ENCODE results near the gene PRKCE. TPM values are rescaled to one million over a fixed set of nuclear protein-coding genes. Genes with fewer than 3 reads are reported as not detected.

The PRKCE gene
- total and polyA plus RNA-seq, 2 donors (not counting 1 experiment from before 2014, with no cell fraction given) = 14.1 to 19.0 TPM

DNA sequence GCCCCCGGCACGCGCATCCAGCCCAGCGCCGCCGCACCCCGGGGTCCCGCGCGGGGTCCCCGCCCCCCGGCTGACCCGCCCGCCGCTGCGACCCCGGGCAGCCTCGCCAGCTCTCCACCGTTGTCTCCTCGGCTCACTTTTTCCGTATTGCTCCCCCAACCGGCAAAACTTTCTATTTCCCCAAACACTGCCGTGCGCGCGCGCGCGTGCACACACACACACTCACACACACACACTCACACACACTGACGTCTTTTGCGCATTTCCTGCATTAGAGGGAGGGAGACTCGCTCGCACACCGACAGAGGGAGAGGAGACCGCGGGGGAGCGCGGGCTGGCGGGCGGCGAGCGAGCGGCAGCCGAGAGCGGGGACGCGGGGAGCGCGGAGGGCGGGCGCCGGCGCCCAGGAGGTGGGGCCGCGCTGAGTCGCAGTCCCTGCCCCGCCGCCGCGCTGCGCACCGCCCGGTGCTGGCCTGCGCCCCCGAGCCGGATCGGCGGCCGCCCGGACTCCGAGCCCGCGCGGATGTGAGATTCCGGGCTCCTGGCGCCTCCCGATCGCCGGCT, 542 bp upstream of the PRKCE start:
- peak overlapping the region; percentile 75 for H3K27ac ChIP-seq (ENCODE audit: insufficient read depth, low read length)
- H3K4me1 ChIP-seq (ENCODE audit: control insufficient read depth, extremely low read depth, insufficient read depth, low read length) = peaks cover 5% of the 10 kb centered on the region
- H3K79me2 ChIP-seq (ENCODE audit: control insufficient read depth, insufficient read depth, low read length) = peaks cover 32% of the 10 kb centered on the region
- peak; percentile 98 for DNase-seq (ENCODE audit: low read depth in 2 of 2)
- no peak overlapping the region for H3K4me2 ChIP-seq (ENCODE audit: extremely low read depth, insufficient read depth, low read length)
- H3K36me3 ChIP-seq (ENCODE audit: control insufficient read depth, insufficient read depth, low read length) = no peaks in the 10 kb centered on the region
- H3K9me3 ChIP-seq (ENCODE audit: control insufficient read depth, insufficient read depth, low read depth, low read length) = no peaks in the 10 kb centered on the region
- TF ChIP-seq, protein P1, sequence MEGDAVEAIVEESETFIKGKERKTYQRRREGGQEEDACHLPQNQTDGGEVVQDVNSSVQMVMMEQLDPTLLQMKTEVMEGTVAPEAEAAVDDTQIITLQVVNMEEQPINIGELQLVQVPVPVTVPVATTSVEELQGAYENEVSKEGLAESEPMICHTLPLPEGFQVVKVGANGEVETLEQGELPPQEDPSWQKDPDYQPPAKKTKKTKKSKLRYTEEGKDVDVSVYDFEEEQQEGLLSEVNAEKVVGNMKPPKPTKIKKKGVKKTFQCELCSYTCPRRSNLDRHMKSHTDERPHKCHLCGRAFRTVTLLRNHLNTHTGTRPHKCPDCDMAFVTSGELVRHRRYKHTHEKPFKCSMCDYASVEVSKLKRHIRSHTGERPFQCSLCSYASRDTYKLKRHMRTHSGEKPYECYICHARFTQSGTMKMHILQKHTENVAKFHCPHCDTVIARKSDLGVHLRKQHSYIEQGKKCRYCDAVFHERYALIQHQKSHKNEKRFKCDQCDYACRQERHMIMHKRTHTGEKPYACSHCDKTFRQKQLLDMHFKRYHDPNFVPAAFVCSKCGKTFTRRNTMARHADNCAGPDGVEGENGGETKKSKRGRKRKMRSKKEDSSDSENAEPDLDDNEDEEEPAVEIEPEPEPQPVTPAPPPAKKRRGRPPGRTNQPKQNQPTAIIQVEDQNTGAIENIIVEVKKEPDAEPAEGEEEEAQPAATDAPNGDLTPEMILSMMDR (conservative IDR thresholded peaks at IDR 0.05 in 1 of 2, IDR thresholded peaks at IDR 0.05 in 1 of 2; ENCODE audit: low read depth in 1 of 2, low read length in 2 of 2) = peak; percentile 36 to 38
- TF ChIP-seq EZH2 (IDR thresholded peaks at IDR 0.05; ENCODE audit: low read length, missing control alignments) = no peak
- H2AFZ ChIP-seq (ENCODE audit: low read length) = no peak overlapping the region
- no peaks in the 10 kb centered on the region for H3K27me3 ChIP-seq (ENCODE audit: control insufficient read depth, insufficient read depth, low read length)
- peak overlapping the region; percentile 79 to 92 (median 87) for H3K4me3 ChIP-seq (replicated peaks in 1 of 4; ENCODE audit: control extremely low read depth in 1 of 4, insufficient read depth in 1 of 4, low read depth in 3 of 4, low read length in 4 of 4)
- H3K9ac ChIP-seq (ENCODE audit: insufficient read depth, low read length) = peak overlapping the region; percentile 75
- H4K20me1 ChIP-seq (ENCODE audit: control insufficient read depth, extremely low read depth, insufficient read depth, low read length) = no peaks in the 10 kb centered on the region

DNA sequence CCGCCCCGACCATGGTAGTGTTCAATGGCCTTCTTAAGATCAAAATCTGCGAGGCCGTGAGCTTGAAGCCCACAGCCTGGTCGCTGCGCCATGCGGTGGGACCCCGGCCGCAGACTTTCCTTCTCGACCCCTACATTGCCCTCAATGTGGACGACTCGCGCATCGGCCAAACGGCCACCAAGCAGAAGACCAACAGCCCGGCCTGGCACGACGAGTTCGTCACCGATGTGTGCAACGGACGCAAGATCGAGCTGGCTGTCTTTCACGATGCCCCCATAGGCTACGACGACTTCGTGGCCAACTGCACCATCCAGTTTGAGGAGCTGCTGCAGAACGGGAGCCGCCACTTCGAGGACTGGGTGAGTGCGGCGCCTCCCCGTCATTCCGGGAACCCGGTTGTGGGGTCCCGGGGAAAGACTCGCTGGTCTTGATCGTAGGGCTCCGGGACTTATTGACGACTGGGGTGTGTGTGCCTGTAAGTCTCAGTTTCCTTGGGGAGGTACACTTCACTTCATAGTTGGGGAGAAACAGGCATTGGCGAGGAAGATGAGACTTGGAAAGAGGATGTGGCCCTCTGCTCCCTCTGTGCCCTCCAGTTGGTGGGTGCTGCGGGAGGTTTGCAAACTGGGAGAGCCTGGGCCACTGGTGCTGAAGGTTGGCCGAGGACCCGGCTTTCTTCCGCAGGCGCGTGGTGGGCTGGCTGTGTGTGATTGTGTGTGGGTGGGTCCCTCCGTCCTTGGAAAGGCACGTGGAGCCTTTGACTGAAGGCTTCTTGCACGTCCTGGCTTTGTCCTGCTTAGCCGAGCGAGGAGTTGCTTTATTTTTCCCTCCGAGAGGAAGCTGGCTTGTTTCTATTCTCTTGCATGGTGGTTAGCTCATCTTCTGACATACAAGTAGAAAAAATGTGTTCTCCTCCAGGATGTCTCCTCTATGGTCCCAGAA, 886 bp downstream of the PRKCE start:
- Histone ChIP-seq H3K4me1 (ENCODE audit: control insufficient read depth, extremely low read depth, insufficient read depth, low read length) (peaks cover 5% of the 10 kb centered on the region), H4K20me1 (ENCODE audit: control insufficient read depth, extremely low read depth, insufficient read depth, low read length) (no peaks in the 10 kb centered on the region), H3K9me3 (ENCODE audit: control insufficient read depth, insufficient read depth, low read depth, low read length) (no peaks in the 10 kb centered on the region), H3K4me3 (replicated peaks in 1 of 4; ENCODE audit: control extremely low read depth in 1 of 4, insufficient read depth in 1 of 4, low read depth in 3 of 4, low read length in 4 of 4) (peak overlapping the region; percentile 79 to 91 (median 85)), H3K4me2 (ENCODE audit: extremely low read depth, insufficient read depth, low read length) (peak overlapping the region; percentile 99), H3K27me3 (ENCODE audit: control insufficient read depth, insufficient read depth, low read length) (no peaks in the 10 kb centered on the region), H2AFZ (ENCODE audit: low read length) (peak overlapping the region; percentile 32), H3K27ac (ENCODE audit: insufficient read depth, low read length) (peak overlapping the region; percentile 75), H3K79me2 (ENCODE audit: control insufficient read depth, insufficient read depth, low read length) (peaks cover 32% of the 10 kb centered on the region), H3K9ac (ENCODE audit: insufficient read depth, low read length) (peak overlapping the region; percentile 68), H3K36me3 (ENCODE audit: control insufficient read depth, insufficient read depth, low read length) (no peaks in the 10 kb centered on the region)
- TF ChIP-seq EZH2 (IDR thresholded peaks at IDR 0.05; ENCODE audit: low read length, missing control alignments) = no peak
- TF ChIP-seq, protein P1 (conservative IDR thresholded peaks at IDR 0.05 in 1 of 2, IDR thresholded peaks at IDR 0.05 in 1 of 2; ENCODE audit: low read depth in 1 of 2, low read length in 2 of 2) = no peak
- peak; percentile 49 to 70 for DNase-seq (ENCODE audit: low read depth in 2 of 2)

Measured in fibroblast of lung (primary cell).